GM12864 (cell line): Measurements from ENCODE around the gene PPHLN1.
A peak's percentile ranks its signal among the peaks of the same experiment; 100 is the strongest.

Source experiments
- DNase-seq: peaks from one replicate; pipeline ENCODE4 v3.0.0-alpha.2; 2011; ENCODE audit warnings: low read depth
- H3K4me3 ChIP-seq: 2 replicates; pipeline ENCODE4 v1.5.1; 2011; ENCODE audit warnings: mild to moderate bottlenecking, low read depth, low read length, control low read depth
- TF ChIP-seq, protein P1 (sequence below): IDR thresholded peaks from 2 replicates; pipeline ENCODE4 v1.5.1; 2011; ENCODE audit warnings: low read depth, mild to moderate bottlenecking, moderate library complexity, low read length, control low read depth, inconsistent platforms; ENCODE audit errors: missing control alignments

Gene PPHLN1

DNA sequence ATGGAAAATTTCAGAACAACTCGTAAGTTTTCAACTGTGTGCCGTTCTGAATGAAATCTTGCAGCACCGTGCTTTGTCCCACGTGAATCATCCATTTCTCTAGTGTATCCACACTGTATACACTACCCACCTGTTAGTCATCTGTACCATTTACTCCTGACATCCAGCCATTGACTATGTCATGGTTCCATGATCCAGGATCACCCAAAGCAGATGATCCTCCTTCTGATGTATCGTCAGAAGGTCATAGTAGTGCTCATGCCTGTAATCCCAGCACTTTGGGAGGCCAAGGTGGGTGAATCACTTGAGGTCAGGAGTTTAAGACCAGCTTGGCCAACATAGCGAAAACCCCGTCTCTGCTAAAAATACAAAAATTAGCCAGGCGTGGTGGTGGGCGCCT, 122.9 kb downstream of the PPHLN1 start:
- no peak overlapping the region for H3K4me3 ChIP-seq
- TF ChIP-seq, protein P1, sequence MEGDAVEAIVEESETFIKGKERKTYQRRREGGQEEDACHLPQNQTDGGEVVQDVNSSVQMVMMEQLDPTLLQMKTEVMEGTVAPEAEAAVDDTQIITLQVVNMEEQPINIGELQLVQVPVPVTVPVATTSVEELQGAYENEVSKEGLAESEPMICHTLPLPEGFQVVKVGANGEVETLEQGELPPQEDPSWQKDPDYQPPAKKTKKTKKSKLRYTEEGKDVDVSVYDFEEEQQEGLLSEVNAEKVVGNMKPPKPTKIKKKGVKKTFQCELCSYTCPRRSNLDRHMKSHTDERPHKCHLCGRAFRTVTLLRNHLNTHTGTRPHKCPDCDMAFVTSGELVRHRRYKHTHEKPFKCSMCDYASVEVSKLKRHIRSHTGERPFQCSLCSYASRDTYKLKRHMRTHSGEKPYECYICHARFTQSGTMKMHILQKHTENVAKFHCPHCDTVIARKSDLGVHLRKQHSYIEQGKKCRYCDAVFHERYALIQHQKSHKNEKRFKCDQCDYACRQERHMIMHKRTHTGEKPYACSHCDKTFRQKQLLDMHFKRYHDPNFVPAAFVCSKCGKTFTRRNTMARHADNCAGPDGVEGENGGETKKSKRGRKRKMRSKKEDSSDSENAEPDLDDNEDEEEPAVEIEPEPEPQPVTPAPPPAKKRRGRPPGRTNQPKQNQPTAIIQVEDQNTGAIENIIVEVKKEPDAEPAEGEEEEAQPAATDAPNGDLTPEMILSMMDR = no peak
- no peak for DNase-seq

DNA sequence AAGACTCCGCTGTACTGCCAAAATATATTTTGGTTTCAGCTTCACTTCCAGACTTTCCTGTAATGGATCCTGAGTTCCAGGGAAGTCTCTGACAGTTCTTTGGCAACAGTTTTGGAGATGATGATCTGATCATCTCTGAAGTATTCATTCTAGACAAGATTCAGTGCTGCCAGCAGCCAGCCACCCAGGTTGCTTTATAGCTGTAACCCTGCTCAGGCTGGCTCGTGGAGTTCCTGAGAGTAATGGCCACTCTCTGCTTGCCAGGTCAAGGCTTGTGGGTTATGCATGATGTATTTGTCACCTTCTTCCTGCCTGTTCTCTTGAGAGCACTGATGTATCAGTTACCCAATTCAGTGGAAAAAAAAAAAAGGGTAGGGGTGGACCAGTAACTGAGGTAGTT, 124.3 kb downstream of the PPHLN1 start:
- H3K4me3 ChIP-seq = no peak overlapping the region
- DNase-seq = no peak
- TF ChIP-seq, protein P1 = no peak

DNA sequence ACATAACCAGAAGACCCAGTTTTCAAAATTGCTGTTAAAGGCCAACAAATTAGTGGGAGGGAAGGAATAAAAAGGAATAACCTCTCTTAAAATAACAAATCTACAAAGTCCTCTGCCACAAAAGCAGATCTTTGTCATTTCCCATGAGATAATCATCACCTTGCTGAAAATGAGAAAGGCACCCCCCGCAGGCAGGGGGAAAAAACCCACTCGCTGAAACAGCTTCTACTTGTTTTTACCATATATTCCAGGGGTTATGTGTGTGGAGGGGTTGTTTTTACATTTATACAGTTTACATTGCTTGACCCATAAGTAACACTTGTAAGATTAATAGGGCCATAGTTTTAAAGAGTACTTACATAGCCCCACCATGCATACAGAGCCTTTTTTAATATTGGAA, 132.6 kb downstream of the PPHLN1 start:
- DNase-seq = no peak
- TF ChIP-seq, protein P1 = no peak
- no peak overlapping the region for H3K4me3 ChIP-seq

DNA sequence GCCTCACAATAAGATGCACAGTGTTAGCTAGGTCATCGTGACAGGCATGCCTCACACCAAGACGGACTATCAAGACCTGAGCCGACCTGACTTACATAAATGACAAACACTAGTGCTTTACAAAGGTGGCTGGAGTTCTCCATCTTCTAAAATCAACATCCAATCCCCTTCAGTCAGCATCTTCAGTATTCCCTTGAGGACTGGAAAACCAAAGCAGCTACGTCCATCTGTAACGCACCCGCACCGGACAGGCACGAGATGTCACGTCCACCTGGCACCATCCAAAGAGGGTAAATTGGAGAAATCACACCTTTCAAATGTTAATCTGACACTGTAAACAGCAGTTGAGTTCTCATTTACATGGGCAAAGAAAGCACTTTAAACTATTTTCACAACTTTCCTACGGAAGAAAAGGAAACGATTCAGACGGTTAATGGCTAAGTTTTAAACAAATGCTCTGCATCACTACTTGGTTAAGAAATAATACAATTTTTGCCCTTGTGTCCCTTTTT, 133.4 kb downstream of the PPHLN1 start:
- TF ChIP-seq, protein P1 = no peak
- H3K4me3 ChIP-seq = no peak overlapping the region
- no peak for DNase-seq

DNA sequence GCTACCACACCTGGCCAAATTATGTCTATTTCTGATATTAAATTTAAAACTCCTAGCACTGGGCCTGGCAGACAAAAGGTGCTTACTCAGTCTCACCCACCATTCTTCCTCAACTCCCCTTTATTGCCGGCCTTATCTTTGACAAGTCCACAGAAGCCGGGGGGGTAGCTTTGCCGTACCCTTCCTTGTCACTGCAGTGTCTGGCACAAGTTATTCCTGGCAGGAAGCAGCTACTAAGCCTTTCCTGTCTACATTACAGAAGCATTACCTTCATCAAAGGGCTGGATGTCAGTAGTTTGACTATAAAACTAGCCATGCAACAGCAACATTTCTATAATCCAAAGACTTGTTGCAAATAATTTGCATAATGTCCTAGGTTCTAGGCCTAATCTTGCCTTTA, 136.5 kb downstream of the PPHLN1 start:
- TF ChIP-seq, protein P1 = no peak
- DNase-seq = no peak

DNA sequence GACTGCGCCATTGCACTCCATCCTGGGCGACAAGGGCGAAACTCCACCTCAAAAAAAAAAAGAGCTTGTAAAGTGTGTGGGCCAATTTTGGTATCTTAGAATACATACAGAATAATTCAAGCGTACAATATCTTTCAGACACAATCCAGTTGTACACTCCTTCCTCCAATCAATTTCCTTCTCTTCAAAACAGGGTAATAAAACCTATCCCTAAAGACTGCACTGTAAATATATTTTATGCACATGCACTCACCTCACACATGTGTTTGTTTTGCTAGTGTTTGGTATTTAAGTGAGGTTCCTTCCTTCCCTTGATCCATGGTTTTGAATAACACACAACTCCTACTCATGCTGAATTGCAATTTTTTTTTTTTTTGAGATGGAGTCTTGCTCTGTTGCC, 137.7 kb downstream of the PPHLN1 start:
- DNase-seq = no peak
- TF ChIP-seq, protein P1 = no peak
- H3K4me3 ChIP-seq = no peak overlapping the region

More for the DNA sequence above, 136.5 kb downstream of the PPHLN1 start:
- H3K4me3 ChIP-seq = no peak overlapping the region

DNA sequence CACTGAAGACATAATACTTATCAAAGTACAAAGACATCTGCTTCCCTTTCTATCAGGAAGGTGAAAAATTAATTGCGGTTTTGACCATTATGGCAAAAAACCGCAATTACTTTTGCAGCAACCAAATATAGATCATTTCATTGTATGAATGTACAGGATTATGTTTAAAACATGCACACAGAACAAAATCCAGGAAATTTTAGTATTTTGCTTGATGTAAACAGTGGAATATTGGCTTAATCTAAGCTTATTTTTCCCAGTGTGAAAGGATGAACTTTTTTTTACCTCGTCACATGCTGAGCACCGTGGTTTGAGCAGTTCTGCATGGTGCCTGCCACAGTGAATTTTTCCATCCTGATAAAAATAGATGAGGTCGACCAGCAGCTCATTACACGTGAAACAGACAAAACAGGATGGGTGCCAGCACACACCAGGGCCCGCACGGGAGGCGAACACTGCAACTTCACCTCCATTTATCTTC, 142.4 kb downstream of the PPHLN1 start:
- H3K4me3 ChIP-seq = peak overlapping the region; percentile 42; the same call in 1 of the 2 replicates
- DNase-seq = peak; percentile 26
- TF ChIP-seq, protein P1 = no peak
